Measurements from ENCODE around the gene MZT2A.
"Not testable (repeated sequence)": the region's sequence is repeated elsewhere in the genome, so short reads cannot be mapped to it uniquely, and the experiment has no call there.

DNA sequence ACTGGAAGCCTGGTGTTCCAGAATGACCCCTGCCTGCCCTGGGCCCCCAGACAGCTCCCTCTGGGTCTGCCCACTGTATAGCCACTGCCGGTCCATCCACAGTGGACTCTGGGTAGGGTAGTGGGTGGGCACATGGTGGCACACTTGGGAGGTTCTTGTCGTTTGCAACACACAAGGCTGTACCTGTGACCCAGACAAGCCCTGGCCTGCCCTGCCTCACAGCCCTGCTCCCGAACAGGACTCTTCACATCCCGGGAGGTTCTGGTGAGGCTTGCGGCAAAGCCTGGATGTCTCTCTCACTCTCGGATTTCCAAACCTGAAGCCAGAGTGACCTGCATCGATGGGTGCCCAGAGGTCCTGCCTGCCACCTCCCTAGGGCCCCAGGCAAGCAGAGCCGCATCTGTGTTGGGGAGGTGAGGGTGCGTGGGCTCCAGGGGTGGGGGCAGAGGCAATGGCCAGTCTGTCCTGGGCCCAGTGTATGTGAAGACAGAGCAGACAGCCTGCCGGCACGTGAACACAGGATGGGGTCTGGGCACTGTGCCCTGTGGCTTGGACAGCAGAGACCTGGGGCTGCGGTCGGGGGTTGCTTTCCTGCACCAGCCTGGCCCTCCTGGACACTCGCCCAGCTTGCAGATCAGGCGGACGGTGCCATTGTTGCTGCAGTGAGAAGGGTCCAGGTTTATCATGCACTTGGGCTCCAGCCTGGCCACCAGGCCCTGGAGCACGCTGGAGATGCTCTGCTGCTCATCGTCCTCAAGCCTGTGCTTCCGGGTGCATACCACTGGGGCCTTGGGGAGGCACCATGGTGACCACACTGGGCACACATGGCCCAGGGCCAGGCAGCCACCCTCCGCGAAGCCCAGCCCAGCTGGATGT, 44.0 kb upstream of the MZT2A start:
- TF ChIP-seq, protein P1, sequence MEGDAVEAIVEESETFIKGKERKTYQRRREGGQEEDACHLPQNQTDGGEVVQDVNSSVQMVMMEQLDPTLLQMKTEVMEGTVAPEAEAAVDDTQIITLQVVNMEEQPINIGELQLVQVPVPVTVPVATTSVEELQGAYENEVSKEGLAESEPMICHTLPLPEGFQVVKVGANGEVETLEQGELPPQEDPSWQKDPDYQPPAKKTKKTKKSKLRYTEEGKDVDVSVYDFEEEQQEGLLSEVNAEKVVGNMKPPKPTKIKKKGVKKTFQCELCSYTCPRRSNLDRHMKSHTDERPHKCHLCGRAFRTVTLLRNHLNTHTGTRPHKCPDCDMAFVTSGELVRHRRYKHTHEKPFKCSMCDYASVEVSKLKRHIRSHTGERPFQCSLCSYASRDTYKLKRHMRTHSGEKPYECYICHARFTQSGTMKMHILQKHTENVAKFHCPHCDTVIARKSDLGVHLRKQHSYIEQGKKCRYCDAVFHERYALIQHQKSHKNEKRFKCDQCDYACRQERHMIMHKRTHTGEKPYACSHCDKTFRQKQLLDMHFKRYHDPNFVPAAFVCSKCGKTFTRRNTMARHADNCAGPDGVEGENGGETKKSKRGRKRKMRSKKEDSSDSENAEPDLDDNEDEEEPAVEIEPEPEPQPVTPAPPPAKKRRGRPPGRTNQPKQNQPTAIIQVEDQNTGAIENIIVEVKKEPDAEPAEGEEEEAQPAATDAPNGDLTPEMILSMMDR (IDR thresholded peaks at IDR 0.05) = not testable (repeated sequence)
- TF ChIP-seq POLR2A (IDR thresholded peaks at IDR 0.05) = not testable (repeated sequence)

All from Peyer's patch (tissue), 4 donors.